Measurements from ENCODE around the gene FAM3C. TPM values are rescaled to one million over a fixed set of nuclear protein-coding genes. Genes with fewer than 3 reads are reported as not detected.

FAM3C gene
- total and polyA plus RNA-seq, 11 donors: 20.6 to 97.2 (median 45.3) TPM

GRCh38 chr7:121397361-121397760 is 1.3 kb upstream of the FAM3C start:
- intact Hi-C loops (cut with DNase I): loop anchor here in 4 of 10 donors (2.0 to 10.0 kb wide), 5 partner anchors 29 to 50 kb away; no protein-coding TSS in a partner anchor
- no peak overlapping the region for H3K4me3 ChIP-seq
- ATAC-seq: no peak
- H3K4me1 ChIP-seq: peaks cover 0 to 23% (median 11%) of the 10 kb centered on the region in 12 donors
- TF ChIP-seq, protein P1, sequence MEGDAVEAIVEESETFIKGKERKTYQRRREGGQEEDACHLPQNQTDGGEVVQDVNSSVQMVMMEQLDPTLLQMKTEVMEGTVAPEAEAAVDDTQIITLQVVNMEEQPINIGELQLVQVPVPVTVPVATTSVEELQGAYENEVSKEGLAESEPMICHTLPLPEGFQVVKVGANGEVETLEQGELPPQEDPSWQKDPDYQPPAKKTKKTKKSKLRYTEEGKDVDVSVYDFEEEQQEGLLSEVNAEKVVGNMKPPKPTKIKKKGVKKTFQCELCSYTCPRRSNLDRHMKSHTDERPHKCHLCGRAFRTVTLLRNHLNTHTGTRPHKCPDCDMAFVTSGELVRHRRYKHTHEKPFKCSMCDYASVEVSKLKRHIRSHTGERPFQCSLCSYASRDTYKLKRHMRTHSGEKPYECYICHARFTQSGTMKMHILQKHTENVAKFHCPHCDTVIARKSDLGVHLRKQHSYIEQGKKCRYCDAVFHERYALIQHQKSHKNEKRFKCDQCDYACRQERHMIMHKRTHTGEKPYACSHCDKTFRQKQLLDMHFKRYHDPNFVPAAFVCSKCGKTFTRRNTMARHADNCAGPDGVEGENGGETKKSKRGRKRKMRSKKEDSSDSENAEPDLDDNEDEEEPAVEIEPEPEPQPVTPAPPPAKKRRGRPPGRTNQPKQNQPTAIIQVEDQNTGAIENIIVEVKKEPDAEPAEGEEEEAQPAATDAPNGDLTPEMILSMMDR (IDR thresholded peaks at IDR 0.05): no peak
- no peak for TF ChIP-seq POLR2A (IDR thresholded peaks at IDR 0.05)
- H3K27ac ChIP-seq: peak overlapping the region in 1 of 12 donors; percentile 17
- 69 to 75% (median 72%) methylated on average over 3 of the region's 3 CpGs for WGBS, 4 donors
- no peak for DNase-seq
- H3K27me3 ChIP-seq: no peaks in the 10 kb centered on the region
- H3K36me3 ChIP-seq: no peaks in the 10 kb centered on the region
- H3K9me3 ChIP-seq: peaks cover 0 to 4% (median 0%) of the 10 kb centered on the region in 12 donors

DNA sequence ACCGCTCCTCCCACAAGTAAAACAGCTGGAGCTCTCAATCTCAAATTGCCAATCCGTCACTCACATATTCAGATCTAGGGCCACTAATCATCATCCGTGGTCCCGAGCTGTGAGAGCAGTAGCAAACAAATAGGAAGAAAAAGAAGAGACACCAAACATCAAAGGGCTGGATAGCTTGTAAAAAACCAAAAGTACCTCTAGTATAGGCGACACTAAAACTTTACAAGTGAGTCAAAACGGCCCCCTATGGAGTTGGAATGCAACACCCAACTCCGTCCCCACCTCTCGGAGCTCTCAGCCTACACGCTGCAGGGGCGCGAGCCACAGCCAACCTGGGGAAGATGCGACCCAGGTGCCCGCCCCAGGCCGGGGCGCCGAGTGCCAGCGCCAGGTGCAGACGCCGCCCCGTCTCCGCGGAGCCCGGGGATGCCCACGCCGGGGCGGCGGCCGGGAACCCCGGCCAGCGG is 581 bp downstream of the FAM3C start:
- Histone ChIP-seq H3K27me3 (no peaks in the 10 kb centered on the region), H3K4me3 (peak overlapping the region; percentile 66 to 95 (median 86)), H3K4me1 (peaks cover 0 to 26% (median 10%) of the 10 kb centered on the region in 12 donors), H3K36me3 (no peaks in the 10 kb centered on the region), H3K9me3 (peaks cover 0 to 4% (median 0%) of the 10 kb centered on the region in 12 donors), H3K27ac (peak overlapping the region; percentile 63 to 92 (median 86))
- intact Hi-C loops (cut with DNase I): loop anchor here in 4 of 10 donors (5.0 to 10.0 kb wide), 4 partner anchors 42 to 52 kb away; no protein-coding TSS in a partner anchor
- TF ChIP-seq, protein P1 (IDR thresholded peaks at IDR 0.05): no peak
- no peak for TF ChIP-seq POLR2A (IDR thresholded peaks at IDR 0.05)
- ATAC-seq: peak in 1 of 4 donors; percentile 9
- peak in 1 of 5 donors; percentile 59 for DNase-seq
- WGBS, 4 donors: 1 to 2% (median 2%) methylated on average over 19 to 30 of the region's 30 CpGs

DNA sequence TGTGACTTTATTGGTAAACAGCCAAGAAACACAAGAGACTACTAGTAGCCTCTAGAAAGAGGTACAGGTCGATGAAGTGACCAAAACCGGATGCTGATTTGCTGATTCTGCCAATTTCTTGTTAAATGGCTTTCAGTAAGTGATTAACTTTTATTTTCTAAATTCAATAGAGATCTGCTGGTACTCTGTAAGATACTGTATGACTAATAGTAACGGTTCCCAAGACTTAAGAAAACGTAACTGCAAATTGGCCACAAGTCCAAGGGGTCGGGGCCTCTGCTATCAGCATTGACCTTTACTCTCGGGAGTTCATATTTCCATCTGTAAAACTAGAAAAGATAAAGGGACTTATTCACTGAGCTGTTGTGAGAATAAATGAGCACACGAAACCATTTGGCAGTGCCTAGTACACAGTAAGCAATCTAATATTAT is 1.4 kb downstream of the FAM3C start:
- ATAC-seq (no peak), DNase-seq (no peak)
- Histone ChIP-seq H3K27ac (no peak overlapping the region), H3K27me3 (no peaks in the 10 kb centered on the region), H3K9me3 (peaks cover 0 to 4% (median 0%) of the 10 kb centered on the region in 12 donors), H3K4me3 (peak overlapping the region in 9 of 12 donors; percentile 66 to 95 (median 85)), H3K36me3 (no peaks in the 10 kb centered on the region), H3K4me1 (peaks cover 0 to 26% (median 11%) of the 10 kb centered on the region in 12 donors)
- TF ChIP-seq, protein P1 (IDR thresholded peaks at IDR 0.05): no peak
- intact Hi-C loops (cut with DNase I): loop anchor here in 4 of 10 donors (5.0 to 10.0 kb wide), 4 partner anchors 43 to 53 kb away; no protein-coding TSS in a partner anchor
- 54 to 63% (median 61%) methylated on average over 7 of the region's 7 CpGs for WGBS, 4 donors

- H3K27me3 ChIP-seq: no peaks in the 10 kb centered on the region
- whole genome bisulfite sequencing, 4 donors: 95 to 98% (median 97%) methylated on average over 7 of the region's 7 CpGs
- intact Hi-C loops (cut with DNase I): loop anchor here in 1 of 10 donors (10.0 kb wide), 1 partner anchor 52 kb away; no protein-coding TSS in a partner anchor
Observed at GRCh38 chr7:121393005-121393366, 3.1 kb downstream of the FAM3C start.

More at GRCh38 chr7:121393005-121393366, 3.1 kb downstream of the FAM3C start:
- Histone ChIP-seq H3K27ac (no peak overlapping the region), H3K4me1 (peaks cover 0 to 26% (median 12%) of the 10 kb centered on the region in 12 donors), H3K9me3 (peaks cover 0 to 4% (median 0%) of the 10 kb centered on the region in 12 donors), H3K4me3 (no peak overlapping the region), H3K36me3 (no peaks in the 10 kb centered on the region)
- DNase-seq (no peak), ATAC-seq (no peak)
- no peak for TF ChIP-seq POLR2A (IDR thresholded peaks at IDR 0.05)
- TF ChIP-seq, protein P1 (IDR thresholded peaks at IDR 0.05): no peak

Data from heart left ventricle (tissue), 16 donors.